Fibroblast of pulmonary artery (primary cell): ENCODE results near the gene PKM.

Source experiments
- DNase-seq: peaks from one replicate; pipeline ENCODE4 v3.0.0-alpha.2; 2010; ENCODE audit warnings: low read depth
- H3K4me3 ChIP-seq: replicated peaks from 2 replicates; pipeline ENCODE4 v1.5.1; 2011; ENCODE audit warnings: low read depth, mild to moderate bottlenecking, control low read depth, low read length, moderate library complexity
- CTCF ChIP-seq: IDR thresholded peaks from 2 replicates; pipeline ENCODE4 v1.5.1; 2011; ENCODE audit warnings: mild to moderate bottlenecking, control low read depth, low read length, inconsistent platforms; ENCODE audit errors: missing control alignments

PKM gene

DNA sequence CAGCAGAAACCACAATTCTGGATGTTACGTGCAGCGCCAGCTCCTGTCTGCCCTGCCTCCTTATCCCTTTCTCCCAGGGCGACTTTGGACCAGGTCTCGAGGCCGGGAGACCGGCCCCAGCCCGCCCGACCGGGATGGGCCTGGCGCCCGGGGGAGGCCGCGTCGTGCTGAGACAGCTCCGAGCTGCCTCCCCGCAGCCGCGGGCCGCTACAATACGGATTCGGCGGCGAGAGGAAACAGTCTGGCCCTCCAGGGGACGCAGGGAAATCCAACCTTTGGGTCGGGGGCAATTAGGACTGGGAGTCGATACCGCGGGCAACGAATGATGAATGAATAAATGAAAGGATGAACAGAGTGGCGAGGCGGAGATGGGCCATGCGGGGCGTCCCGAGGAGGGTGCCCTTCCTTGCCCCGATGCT lies 33.9 kb downstream of the PKM start:
- H3K4me3 ChIP-seq, result peak overlapping the region; percentile 35
- DNase-seq, result no peak
- no peak for TF ChIP-seq CTCF

- no peak for DNase-seq
- TF ChIP-seq CTCF, result no peak
- no peak overlapping the region for H3K4me3 ChIP-seq
Observed at GRCh38 chr15:72196409-72197040, 34.5 kb downstream of the PKM start.

DNA sequence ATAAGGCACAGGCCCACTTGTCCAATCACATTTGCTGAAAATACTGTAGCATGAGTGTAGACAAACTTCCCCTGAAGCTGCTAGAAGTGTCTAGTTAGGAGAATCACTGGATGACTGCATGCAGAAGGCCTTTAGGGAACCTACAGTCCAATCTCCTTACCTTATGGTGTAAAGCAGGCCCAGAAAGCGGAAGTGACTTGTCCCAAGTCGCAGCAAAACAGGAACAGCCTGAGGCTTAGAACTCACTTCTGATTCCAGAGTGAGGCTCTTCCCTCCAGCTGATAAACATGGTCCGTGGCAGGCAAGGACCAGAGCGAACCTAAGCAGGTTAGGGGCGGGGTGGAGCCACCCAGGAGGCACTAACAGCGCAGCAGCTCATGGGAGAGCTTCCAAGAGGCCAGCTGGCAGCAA lies 35.9 kb downstream of the PKM start:
- no peak for TF ChIP-seq CTCF
- H3K4me3 ChIP-seq, result no peak overlapping the region
- no peak for DNase-seq

DNA sequence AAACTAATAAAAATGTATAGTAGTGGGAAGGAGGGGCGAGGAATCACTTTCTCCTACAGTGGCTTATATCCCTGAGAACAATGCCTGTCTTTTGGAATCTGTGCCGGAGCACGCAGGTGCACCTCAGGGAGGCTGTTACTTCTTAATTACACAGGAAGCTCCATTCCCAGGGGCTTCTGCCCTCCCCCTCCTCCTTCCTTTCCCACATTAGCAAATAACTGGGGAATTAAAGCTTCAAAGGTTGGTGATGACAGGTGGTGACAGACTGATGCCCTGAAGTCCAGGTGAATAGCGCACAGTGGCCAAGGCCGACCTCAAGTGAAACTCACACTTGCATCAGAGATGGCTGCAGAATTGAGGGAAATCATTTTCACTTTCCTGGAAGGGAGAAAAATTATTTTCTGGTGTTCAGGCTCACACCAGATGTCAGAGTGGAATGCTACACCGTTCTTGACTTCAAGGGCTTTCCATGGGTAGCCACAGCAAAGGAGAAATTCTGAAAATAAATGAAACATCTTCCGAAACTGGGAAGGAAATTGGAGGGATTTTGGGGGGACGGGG lies 37.1 kb downstream of the PKM start:
- DNase-seq, result no peak
- TF ChIP-seq CTCF, result no peak
- no peak overlapping the region for H3K4me3 ChIP-seq

DNA sequence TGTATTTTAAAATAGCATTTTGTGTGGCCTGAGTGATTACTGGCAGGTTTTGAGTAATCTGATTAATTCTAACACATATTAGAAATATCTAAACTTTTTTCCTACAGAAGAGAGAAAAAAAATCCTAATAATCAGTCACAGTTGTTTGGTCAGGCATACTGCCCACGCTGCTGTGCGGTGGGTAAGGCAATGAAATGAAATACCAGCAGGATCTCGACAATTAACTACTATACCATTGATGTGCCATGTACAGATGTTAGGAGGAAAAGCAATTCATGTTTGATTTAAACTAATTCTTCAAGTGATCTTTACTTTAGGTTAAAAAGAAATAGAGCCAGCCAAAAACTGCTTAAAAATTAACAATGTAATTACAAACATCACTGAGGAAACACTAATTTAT lies 38.6 kb downstream of the PKM start:
- no peak for DNase-seq
- no peak overlapping the region for H3K4me3 ChIP-seq

DNA sequence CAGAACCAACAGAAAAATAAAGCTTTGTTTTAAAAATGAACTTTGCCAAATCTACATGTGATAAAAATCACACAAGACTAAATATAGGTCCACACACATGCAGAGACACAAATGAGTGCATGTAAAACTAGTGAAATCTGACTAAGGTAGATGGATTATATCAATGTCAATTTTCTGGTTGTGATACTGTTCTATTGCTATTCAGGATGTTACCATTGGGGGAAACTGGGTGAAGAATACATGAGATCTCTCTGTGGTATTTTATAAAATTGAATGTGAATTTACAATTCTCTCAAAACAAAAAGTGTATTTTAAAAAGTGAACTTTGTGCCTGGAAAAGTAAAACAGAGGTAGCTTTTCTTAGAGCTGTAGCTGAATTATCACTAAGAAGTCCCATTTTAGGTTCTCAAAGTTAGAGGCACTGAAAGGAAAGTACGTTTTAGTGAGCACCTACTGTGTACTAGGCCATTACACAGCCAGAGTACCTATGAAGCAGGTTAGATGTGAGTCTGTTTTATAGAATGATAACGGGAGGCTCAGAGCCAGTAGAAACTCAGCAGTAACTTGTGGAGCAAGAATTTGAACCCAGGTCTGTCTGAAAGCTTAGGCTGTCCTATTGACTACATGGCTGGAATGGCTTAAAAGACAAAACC lies 41.6 kb downstream of the PKM start:
- no peak overlapping the region for H3K4me3 ChIP-seq
- DNase-seq, result no peak
- TF ChIP-seq CTCF, result no peak

More for the DNA sequence above, 38.6 kb downstream of the PKM start:
- no peak for TF ChIP-seq CTCF
